NCI-H82 treated with DMSO at 0.1 percent for 48 hours (cell line): ENCODE data around the gene STX7.
"Not testable (repeated sequence)": the region's sequence is repeated elsewhere in the genome, so short reads cannot be mapped to it uniquely, and the experiment has no call there.

Experiments
- DNase-seq: peaks from one replicate; lab custom pipeline; 2025; ENCODE audit not compliant: unreplicated experiment; lab: John Stamatoyannopoulos, UW

Gene STX7

GRCh38 chr6:132512638-132513632, at the start of gene STX7:
Gene STX7, minus strand, starts transcription at chr6:132513116. Its CDS starts 9,586 bp downstream, at chr6:132503530.
- DNase-seq, result peak; percentile 51

- not testable (repeated sequence) for DNase-seq
Measured at GRCh38 chr6:132560087-132560486, 47.2 kb upstream of the STX7 start.

GRCh38 chr6:132552372-132552771, 39.5 kb upstream of the STX7 start, which contains the start of gene TAAR8:
Gene TAAR8, plus strand, starts transcription at chr6:132552672. Its CDS starts 21 bp downstream, at chr6:132552693.
- no peak for DNase-seq

GRCh38 chr6:132551214-132551613, 38.3 kb upstream of the STX7 start:
- DNase-seq, result no peak

GRCh38 chr6:132548746-132549463, 36.0 kb upstream of the STX7 start:
- DNase-seq, result peak; percentile 35

GRCh38 chr6:132544826-132545225, 31.9 kb upstream of the STX7 start:
- DNase-seq, result no peak

- DNase-seq, result no peak
Measured at GRCh38 chr6:132537977-132538376, 25.1 kb upstream of the STX7 start, which contains the start of gene TAAR9. Gene TAAR9, plus strand, starts transcription at chr6:132538277. Its CDS starts 13 bp downstream, at chr6:132538290.

- no peak for DNase-seq
Measured at GRCh38 chr6:132537145-132537544, 24.2 kb upstream of the STX7 start.

- DNase-seq, result not testable (repeated sequence)
Measured at GRCh38 chr6:132534546-132534945, 21.6 kb upstream of the STX7 start.

- DNase-seq, result peak; percentile 26
Measured at GRCh38 chr6:132530293-132530974, 17.5 kb upstream of the STX7 start.

- DNase-seq, result no peak
Measured at GRCh38 chr6:132527791-132528190, 14.9 kb upstream of the STX7 start.

GRCh38 chr6:132526461-132526860, 13.5 kb upstream of the STX7 start:
- DNase-seq, result no peak

- no peak for DNase-seq
Measured at GRCh38 chr6:132525866-132526265, 12.9 kb upstream of the STX7 start.

GRCh38 chr6:132524646-132525045, 11.7 kb upstream of the STX7 start:
- no peak for DNase-seq

- DNase-seq, result no peak
Measured at GRCh38 chr6:132520953-132521352, 8.0 kb upstream of the STX7 start.

- DNase-seq, result no peak
Measured at GRCh38 chr6:132515386-132515785, 2.5 kb upstream of the STX7 start.

- no peak for DNase-seq
Measured at GRCh38 chr6:132513831-132514545, 1.1 kb upstream of the STX7 start.

GRCh38 chr6:132512342-132512637, 626 bp downstream of the STX7 start:
- DNase-seq, result no peak

GRCh38 chr6:132511831-132512220, 1.1 kb downstream of the STX7 start:
- no peak for DNase-seq

- DNase-seq, result no peak
Measured at GRCh38 chr6:132511210-132511830, 1.6 kb downstream of the STX7 start.
